ENCODE measurements around the gene LRRC59. TPM values are rescaled to one million over a fixed set of nuclear protein-coding genes. Genes with fewer than 3 reads are reported as not detected.

LRRC59 gene
- total and polyA plus RNA-seq, 2 of the 13 experiments (the other 11 are each of a cell fraction or from before 2014, with no cell fraction given): 87.3 to 222 TPM

- TF ChIP-seq ZFYVE20 (CRISPR knock-in tag; IDR thresholded peaks at IDR 0.05; ENCODE audit: borderline replicate concordance, low read depth) (no peak), SRSF9 (IDR thresholded peaks at IDR 0.05; ENCODE audit: borderline replicate concordance, insufficient read depth, low read depth, low read length, poor library complexity, severe bottlenecking) (no peak), SRSF1 (optimal IDR thresholded peaks at IDR 0.05; ENCODE audit: low read depth, low read length) (no peak), TCF7 (IDR thresholded peaks at IDR 0.05; ENCODE audit: low read depth) (peak; percentile 79), HMG20B (CRISPR knock-in tag; conservative IDR thresholded peaks at IDR 0.05) (peak; percentile 17; the same call in 1 of the 2 replicates), TERF1 (CRISPR knock-in tag; IDR thresholded peaks at IDR 0.05) (no peak), ZHX2 (IDR thresholded peaks at IDR 0.05; ENCODE audit: low read depth) (0 out of 2 replicates have a peak, but pooled peaks have one; percentile 46), ZHX2 (CRISPR knock-in tag; IDR thresholded peaks at IDR 0.05; ENCODE audit: borderline replicate concordance) (no peak), ZNF576 (CRISPR knock-in tag; IDR thresholded peaks at IDR 0.05) (no peak), ZC3H4 (CRISPR knock-in tag; IDR thresholded peaks at IDR 0.05; ENCODE audit: borderline replicate concordance) (no peak), XRCC5 (optimal IDR thresholded peaks at IDR 0.05; ENCODE audit: low read length) (no peak), ZBTB34 (CRISPR knock-in tag; IDR thresholded peaks at IDR 0.05) (peak; percentile 61; the same call in 1 of the 2 replicates), XBP1 (CRISPR knock-in tag; IDR thresholded peaks at IDR 0.05) (0 out of 2 replicates have a peak, but pooled peaks have one; percentile 5), NFE2L2 (IDR thresholded peaks at IDR 0.05; ENCODE audit: low read length) (peak; percentile 21; the same call in 1 of the 2 replicates), ZNF160 (CRISPR knock-in tag; IDR thresholded peaks at IDR 0.05) (no peak), ZNF234 (CRISPR knock-in tag; conservative IDR thresholded peaks at IDR 0.05) (no peak), NFE2 (CRISPR knock-in tag; IDR thresholded peaks at IDR 0.05) (no peak), ZNF180 (CRISPR knock-in tag; IDR thresholded peaks at IDR 0.05; ENCODE audit: borderline replicate concordance, low read depth) (no peak), HNRNPUL1 (IDR thresholded peaks at IDR 0.05; ENCODE audit: low read depth, low read length) (no peak), ZSCAN12 (CRISPR knock-in tag; IDR thresholded peaks at IDR 0.05) (no peak), ZNF724P (CRISPR knock-in tag; IDR thresholded peaks at IDR 0.05; ENCODE audit: borderline replicate concordance) (0 out of 2 replicates have a peak, but pooled peaks have one; percentile 36), EHMT2 (IDR thresholded peaks at IDR 0.05; ENCODE audit: borderline replicate concordance, low read depth, low read length) (peak; percentile 24; the same call in 1 of the 2 replicates)
Measured at GRCh38 chr17:50423553-50424159, 26.3 kb upstream of the LRRC59 start (continued).

Measured in HepG2 (cell line).